ENCODE measurements around the gene BST1. TPM values are rescaled to one million over a fixed set of nuclear protein-coding genes. Genes with fewer than 3 reads are reported as not detected.

The BST1 gene
- total and polyA plus RNA-seq, 10 of the 15 experiments (the other 5 are each of a cell fraction or from before 2014, with no cell fraction given): 0.04 to 0.42 (median 0.11) TPM; not detected in 1

DNA sequence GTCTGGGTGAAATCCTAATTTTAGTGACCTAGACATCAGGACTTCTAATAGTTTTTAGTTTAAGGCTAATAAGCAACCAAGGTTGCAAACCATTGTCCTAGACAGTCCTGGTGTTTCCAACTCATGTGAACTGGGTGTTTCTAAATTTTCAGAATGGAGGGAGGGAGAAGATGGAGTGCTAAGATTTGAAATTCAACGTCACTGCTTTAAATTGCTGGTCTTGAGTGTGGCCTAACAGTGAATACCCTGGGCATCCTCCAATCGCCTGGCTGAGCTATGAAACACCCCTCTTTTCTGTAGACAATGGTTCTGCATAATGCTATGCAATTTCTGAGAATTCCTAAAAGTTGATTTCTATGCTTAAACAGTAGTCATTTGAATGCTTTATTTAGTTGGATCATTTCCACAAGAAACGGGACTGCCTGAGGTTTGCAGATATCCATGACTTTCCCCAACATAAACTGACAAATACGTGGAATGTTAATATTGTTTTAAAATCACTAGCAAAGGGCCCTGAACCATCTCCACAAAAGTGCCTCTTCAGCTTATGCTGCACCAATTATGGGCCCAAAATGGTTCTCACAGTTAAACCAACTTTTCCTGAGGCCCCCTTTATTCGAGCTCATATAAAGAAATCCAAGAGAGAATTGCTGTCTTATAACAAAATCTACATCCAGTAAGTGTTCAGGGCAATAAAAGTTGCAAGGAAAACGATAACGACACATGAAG lies 48.8 kb upstream of the BST1 start:
- no peaks in the 10 kb centered on the region for H3K36me3 ChIP-seq (ENCODE audit: control insufficient read depth in 2 of 2, insufficient read depth in 2 of 2, low read length in 1 of 2)
- peaks cover 24% of the 10 kb centered on the region for H3K4me1 ChIP-seq (ENCODE audit: control insufficient read depth, insufficient read depth, low read length)
- H3K79me2 ChIP-seq (ENCODE audit: control insufficient read depth, insufficient read depth, low read length): peaks cover 59% of the 10 kb centered on the region
- in situ Hi-C loops (cut with MboI) (loop anchor here (5.0 to 10.0 kb wide), 2 partner anchors 417 to 649 kb away; partner anchors contain the start of gene CPEB2), intact Hi-C loops (cut with micrococcal nuclease; ENCODE audit: unreplicated experiment) (loop anchor here (5.0 to 10.0 kb wide), 3 partner anchors 121 to 1489 kb away; partner anchors contain the start of genes CD38 and CPEB2)
- ChIA-PET RAD21 (ENCODE audit: unreplicated experiment) (interaction anchor here (0.5 to 3.3 kb wide), 6 partner anchors 16 to 118 kb away, joined by 3 to 13 read pairs (median 4); partner anchors contain the start of gene FAM200B), POLR2A (interaction anchor here (0.7 to 2.6 kb wide), 8 partner anchors 18 to 669 kb away, joined by 3 to 15 read pairs (median 3); partner anchors contain the start of gene FAM200B), SMC1A (ENCODE audit: uncharacterized antibody, unreplicated experiment) (interaction anchor here (0.5 to 4.0 kb wide), 8 partner anchors 12 to 545 kb away, joined by 3 to 34 read pairs (median 4); partner anchors contain the start of gene FAM200B), CTCF (interaction anchor here (0.6 to 4.7 kb wide), 15 partner anchors 8 to 2000 kb away, joined by 3 to 23 read pairs (median 4); partner anchors contain the start of gene FAM200B)
- H3K27ac ChIP-seq (ENCODE audit: control insufficient read depth, insufficient read depth): peak overlapping the region; percentile 95
- 3% methylated on average over 7 of the region's 7 CpGs for WGBS (ENCODE audit: insufficient coverage, insufficient replicate concordance, low lambda C conversion rate, missing lambda C conversion rate)
- peak overlapping the region; percentile 84 for H3K4me3 ChIP-seq
- H3K27me3 ChIP-seq (replicated peaks in 1 of 2; ENCODE audit: control insufficient read depth in 2 of 2, insufficient read depth in 2 of 2, low read length in 1 of 2): no peaks in the 10 kb centered on the region
- TSS peak; percentile 66 for BruUV-seq (replicated peaks)
- peak; percentile 64 for ATAC-seq
- no peak for FAIRE-seq
- no peaks in the 10 kb centered on the region for H4K20me1 ChIP-seq (ENCODE audit: control insufficient read depth, insufficient read depth)
- H3K9me3 ChIP-seq (replicated peaks; ENCODE audit: control insufficient read depth, insufficient read depth, low read length): no peaks in the 10 kb centered on the region
- no peak for DNase-seq (ENCODE audit: low read depth, low spot score)
- H2AFZ ChIP-seq (ENCODE audit: control insufficient read depth, low read depth, low read length): peak overlapping the region; percentile 46
- H3K9ac ChIP-seq (ENCODE audit: control insufficient read depth, insufficient read depth, low read length): peak overlapping the region; percentile 89
- peak overlapping the region; percentile 95 for H3K4me2 ChIP-seq (ENCODE audit: control insufficient read depth, insufficient read depth)
- TF ChIP-seq, protein P1, sequence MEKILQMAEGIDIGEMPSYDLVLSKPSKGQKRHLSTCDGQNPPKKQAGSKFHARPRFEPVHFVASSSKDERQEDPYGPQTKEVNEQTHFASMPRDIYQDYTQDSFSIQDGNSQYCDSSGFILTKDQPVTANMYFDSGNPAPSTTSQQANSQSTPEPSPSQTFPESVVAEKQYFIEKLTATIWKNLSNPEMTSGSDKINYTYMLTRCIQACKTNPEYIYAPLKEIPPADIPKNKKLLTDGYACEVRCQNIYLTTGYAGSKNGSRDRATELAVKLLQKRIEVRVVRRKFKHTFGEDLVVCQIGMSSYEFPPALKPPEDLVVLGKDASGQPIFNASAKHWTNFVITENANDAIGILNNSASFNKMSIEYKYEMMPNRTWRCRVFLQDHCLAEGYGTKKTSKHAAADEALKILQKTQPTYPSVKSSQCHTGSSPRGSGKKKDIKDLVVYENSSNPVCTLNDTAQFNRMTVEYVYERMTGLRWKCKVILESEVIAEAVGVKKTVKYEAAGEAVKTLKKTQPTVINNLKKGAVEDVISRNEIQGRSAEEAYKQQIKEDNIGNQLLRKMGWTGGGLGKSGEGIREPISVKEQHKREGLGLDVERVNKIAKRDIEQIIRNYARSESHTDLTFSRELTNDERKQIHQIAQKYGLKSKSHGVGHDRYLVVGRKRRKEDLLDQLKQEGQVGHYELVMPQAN (conservative IDR thresholded peaks at IDR 0.05): no peak
- TF ChIP-seq BMI1 (IDR thresholded peaks at IDR 0.05; ENCODE audit: borderline replicate concordance) (no peak), NFIC (IDR thresholded peaks at IDR 0.05; ENCODE audit: low read depth, low read length) (0 out of 2 replicates have a peak, but pooled peaks have one; percentile 21), BRCA1 (IDR thresholded peaks at IDR 0.05; ENCODE audit: low read depth, low read length) (no peak), NFYB (IDR thresholded peaks at IDR 0.05; ENCODE audit: insufficient read depth, low read depth, low read length) (peak; percentile 81), CBX3 (IDR thresholded peaks at IDR 0.05; ENCODE audit: borderline replicate concordance, low read depth) (no peak), RELA (IDR thresholded peaks at IDR 0.05; ENCODE audit: borderline replicate concordance, partially characterized antibody) (no peak), NFYA (IDR thresholded peaks at IDR 0.05; ENCODE audit: borderline replicate concordance, low read depth, low read length) (no peak), CREB1 (IDR thresholded peaks at IDR 0.05; ENCODE audit: low read depth) (0 out of 2 replicates have a peak, but pooled peaks have one; percentile 29), KAT2A (conservative IDR thresholded peaks at IDR 0.05; ENCODE audit: control insufficient read depth, low read depth, low read length) (no peak), MYC (IDR thresholded peaks at IDR 0.05; ENCODE audit: insufficient read depth, insufficient read length, insufficient replicate concordance, low read length, severe bottlenecking) (no peak), YY1 (IDR thresholded peaks at IDR 0.05; ENCODE audit: low read depth, low read length) (no peak)
- TF ChIP-seq, protein P2, sequence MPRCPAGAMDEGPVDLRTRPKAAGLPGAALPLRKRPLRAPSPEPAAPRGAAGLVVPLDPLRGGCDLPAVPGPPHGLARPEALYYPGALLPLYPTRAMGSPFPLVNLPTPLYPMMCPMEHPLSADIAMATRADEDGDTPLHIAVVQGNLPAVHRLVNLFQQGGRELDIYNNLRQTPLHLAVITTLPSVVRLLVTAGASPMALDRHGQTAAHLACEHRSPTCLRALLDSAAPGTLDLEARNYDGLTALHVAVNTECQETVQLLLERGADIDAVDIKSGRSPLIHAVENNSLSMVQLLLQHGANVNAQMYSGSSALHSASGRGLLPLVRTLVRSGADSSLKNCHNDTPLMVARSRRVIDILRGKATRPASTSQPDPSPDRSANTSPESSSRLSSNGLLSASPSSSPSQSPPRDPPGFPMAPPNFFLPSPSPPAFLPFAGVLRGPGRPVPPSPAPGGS (IDR thresholded peaks at IDR 0.05; ENCODE audit: borderline replicate concordance, insufficient read depth, low read depth, low read length, poor library complexity, severe bottlenecking): no peak
- TF ChIP-seq, protein P3, sequence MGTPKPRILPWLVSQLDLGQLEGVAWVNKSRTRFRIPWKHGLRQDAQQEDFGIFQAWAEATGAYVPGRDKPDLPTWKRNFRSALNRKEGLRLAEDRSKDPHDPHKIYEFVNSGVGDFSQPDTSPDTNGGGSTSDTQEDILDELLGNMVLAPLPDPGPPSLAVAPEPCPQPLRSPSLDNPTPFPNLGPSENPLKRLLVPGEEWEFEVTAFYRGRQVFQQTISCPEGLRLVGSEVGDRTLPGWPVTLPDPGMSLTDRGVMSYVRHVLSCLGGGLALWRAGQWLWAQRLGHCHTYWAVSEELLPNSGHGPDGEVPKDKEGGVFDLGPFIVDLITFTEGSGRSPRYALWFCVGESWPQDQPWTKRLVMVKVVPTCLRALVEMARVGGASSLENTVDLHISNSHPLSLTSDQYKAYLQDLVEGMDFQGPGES (IDR thresholded peaks at IDR 0.05): no peak
- TF ChIP-seq, protein P4, sequence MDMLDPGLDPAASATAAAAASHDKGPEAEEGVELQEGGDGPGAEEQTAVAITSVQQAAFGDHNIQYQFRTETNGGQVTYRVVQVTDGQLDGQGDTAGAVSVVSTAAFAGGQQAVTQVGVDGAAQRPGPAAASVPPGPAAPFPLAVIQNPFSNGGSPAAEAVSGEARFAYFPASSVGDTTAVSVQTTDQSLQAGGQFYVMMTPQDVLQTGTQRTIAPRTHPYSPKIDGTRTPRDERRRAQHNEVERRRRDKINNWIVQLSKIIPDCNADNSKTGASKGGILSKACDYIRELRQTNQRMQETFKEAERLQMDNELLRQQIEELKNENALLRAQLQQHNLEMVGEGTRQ (IDR thresholded peaks at IDR 0.05; ENCODE audit: borderline replicate concordance, low read depth, low read length): no peak
